Activated CD8-positive, alpha-beta memory T cell treated with anti-CD3 and anti-CD28 coated beads for 4 hours (primary cell): ENCODE measurements around the gene AREG.

Source experiments
- DNase-seq, 2 donors: peaks; one replicate each; pipeline ENCODE4 v3.0.0-alpha.2; 2020; ENCODE audit warnings: low read depth in 2 of 2

Gene AREG

GRCh38 chr4:74456849-74457395 is 12.0 kb downstream of the AREG start:
- no peak for DNase-seq

GRCh38 chr4:74460833-74461232 is 15.9 kb downstream of the AREG start:
- DNase-seq = no peak

GRCh38 chr4:74463123-74463522 is 18.2 kb downstream of the AREG start:
- no peak for DNase-seq

GRCh38 chr4:74464291-74464690 is 19.4 kb downstream of the AREG start:
- no peak for DNase-seq

GRCh38 chr4:74466242-74466641 is 21.3 kb downstream of the AREG start:
- no peak for DNase-seq

- DNase-seq = no peak
Measured at GRCh38 chr4:74471264-74471663, 26.3 kb downstream of the AREG start.

GRCh38 chr4:74473155-74473811 is 28.3 kb downstream of the AREG start:
- DNase-seq = no peak

GRCh38 chr4:74474345-74475090 is 29.6 kb downstream of the AREG start:
- DNase-seq = no peak

GRCh38 chr4:74475091-74475800 is 30.3 kb downstream of the AREG start:
- no peak for DNase-seq

GRCh38 chr4:74475946-74476345 is 31.0 kb downstream of the AREG start:
- no peak for DNase-seq

GRCh38 chr4:74479009-74479408 is 34.1 kb downstream of the AREG start:
- DNase-seq = no peak

GRCh38 chr4:74480267-74480666 is 35.3 kb downstream of the AREG start:
- DNase-seq = no peak

GRCh38 chr4:74481891-74482609 is 37.1 kb downstream of the AREG start:
- DNase-seq = no peak

GRCh38 chr4:74483226-74483911 is 38.4 kb downstream of the AREG start:
- DNase-seq = no peak

GRCh38 chr4:74486905-74487304 is 42.0 kb downstream of the AREG start:
- DNase-seq = no peak

- DNase-seq = no peak
Measured at GRCh38 chr4:74487771-74488170, 42.8 kb downstream of the AREG start.

GRCh38 chr4:74490736-74491135 is 45.8 kb downstream of the AREG start:
- no peak for DNase-seq

GRCh38 chr4:74499986-74500781 is 55.2 kb downstream of the AREG start:
- no peak for DNase-seq

GRCh38 chr4:74501579-74501978 is 56.6 kb downstream of the AREG start:
- DNase-seq = no peak

- DNase-seq = no peak
Measured at GRCh38 chr4:74503580-74503979, 58.6 kb downstream of the AREG start.
